ENCODE measurements around the gene MGAT4C. TPM values are rescaled to one million over a fixed set of nuclear protein-coding genes. Genes with fewer than 3 reads are reported as not detected.

Gene MGAT4C
- total and polyA plus RNA-seq, 7 experiments from 2014 or later: not detected

GRCh38 chr12:86172913-86173443, 83.2 kb downstream of the MGAT4C start:
- H3K9me3 ChIP-seq (ENCODE audit: control insufficient read depth in 2 of 3, low read length in 3 of 3): no peaks in the 10 kb centered on the region
- Mint-ChIP-seq H3K4me3 (no peak overlapping the region), H3K27me3 (no peaks in the 10 kb centered on the region), H3K4me1 (no peaks in the 10 kb centered on the region), H3K36me3 (peaks cover 0 to 3% (median 0%) of the 10 kb centered on the region in 5 donors), H3K27ac (no peak overlapping the region), H3K9me3 (peaks cover 0 to 11% (median 0%) of the 10 kb centered on the region in 11 donors)
- no peak overlapping the region for H3K27ac ChIP-seq (ENCODE audit: low read depth, low read length)
- no peaks in the 10 kb centered on the region for H3K4me1 ChIP-seq (ENCODE audit: control insufficient read depth in 2 of 2, insufficient read depth in 2 of 2, low read length in 2 of 2)
- POLR2A ChIA-PET: no interaction called here
- no peaks in the 10 kb centered on the region for H3K36me3 ChIP-seq (ENCODE audit: control insufficient read depth in 2 of 3, insufficient read depth in 3 of 3, low read length in 3 of 3)
- CTCF ChIA-PET: no interaction called here
- no peak overlapping the region for H3K4me3 ChIP-seq (ENCODE audit: low read length)
- ATAC-seq: no peak
- H3K27me3 ChIP-seq (ENCODE audit: control insufficient read depth in 2 of 2, insufficient read depth in 2 of 2, low read length in 2 of 2): no peaks in the 10 kb centered on the region
- DNase-seq: no peak
- intact Hi-C loops (cut with micrococcal nuclease): no loop called here

GRCh38 chr12:86170051-86170450, 86.1 kb downstream of the MGAT4C start:
- Mint-ChIP-seq H3K4me3 (no peak overlapping the region), H3K27ac (no peak overlapping the region), H3K36me3 (no peaks in the 10 kb centered on the region), H3K9me3 (peaks cover 0 to 11% (median 0%) of the 10 kb centered on the region in 11 donors), H3K27me3 (no peaks in the 10 kb centered on the region), H3K4me1 (no peaks in the 10 kb centered on the region)
- ChIA-PET POLR2A (no interaction called here), CTCF (no interaction called here)
- DNase-seq: no peak
- intact Hi-C loops (cut with micrococcal nuclease): no loop called here
- no peak overlapping the region for H3K27ac ChIP-seq (ENCODE audit: low read depth, low read length)
- no peaks in the 10 kb centered on the region for H3K9me3 ChIP-seq (ENCODE audit: control insufficient read depth in 2 of 3, low read length in 3 of 3)
- no peaks in the 10 kb centered on the region for H3K36me3 ChIP-seq (ENCODE audit: control insufficient read depth in 2 of 3, insufficient read depth in 3 of 3, low read length in 3 of 3)
- no peak for ATAC-seq
- no peaks in the 10 kb centered on the region for H3K27me3 ChIP-seq (ENCODE audit: control insufficient read depth in 2 of 2, insufficient read depth in 2 of 2, low read length in 2 of 2)
- H3K4me1 ChIP-seq (ENCODE audit: control insufficient read depth in 2 of 2, insufficient read depth in 2 of 2, low read length in 2 of 2): no peaks in the 10 kb centered on the region
- no peak overlapping the region for H3K4me3 ChIP-seq (ENCODE audit: low read length)

GRCh38 chr12:86158956-86159355, 97.2 kb downstream of the MGAT4C start:
- CTCF ChIA-PET: no interaction called here
- Histone ChIP-seq H3K9me3 (ENCODE audit: control insufficient read depth in 2 of 3, low read length in 3 of 3) (no peaks in the 10 kb centered on the region), H3K4me3 (ENCODE audit: low read length) (no peak overlapping the region), H3K36me3 (ENCODE audit: control insufficient read depth in 2 of 3, insufficient read depth in 3 of 3, low read length in 3 of 3) (no peaks in the 10 kb centered on the region), H3K27ac (ENCODE audit: low read depth, low read length) (no peak overlapping the region), H3K4me1 (ENCODE audit: control insufficient read depth in 2 of 2, insufficient read depth in 2 of 2, low read length in 2 of 2) (no peaks in the 10 kb centered on the region), H3K27me3 (ENCODE audit: control insufficient read depth in 2 of 2, insufficient read depth in 2 of 2, low read length in 2 of 2) (no peaks in the 10 kb centered on the region)
- POLR2A ChIA-PET: no interaction called here
- Mint-ChIP-seq H3K4me1 (no peaks in the 10 kb centered on the region), H3K4me3 (no peak overlapping the region), H3K27ac (no peak overlapping the region), H3K36me3 (no peaks in the 10 kb centered on the region), H3K27me3 (no peaks in the 10 kb centered on the region), H3K9me3 (peaks cover 0 to 11% (median 0%) of the 10 kb centered on the region in 11 donors)
- DNase-seq (no peak), ATAC-seq (no peak)
- intact Hi-C loops (cut with micrococcal nuclease): no loop called here

GRCh38 chr12:86154620-86155019, 101.6 kb downstream of the MGAT4C start:
- H3K36me3 ChIP-seq (ENCODE audit: control insufficient read depth in 2 of 3, insufficient read depth in 3 of 3, low read length in 3 of 3): no peaks in the 10 kb centered on the region
- no peak for ATAC-seq
- no peak overlapping the region for H3K27ac Mint-ChIP-seq
- H3K4me3 ChIP-seq (ENCODE audit: low read length): no peak overlapping the region
- no peaks in the 10 kb centered on the region for H3K4me1 Mint-ChIP-seq
- DNase-seq: no peak
- intact Hi-C loops (cut with micrococcal nuclease): no loop called here
- no peaks in the 10 kb centered on the region for H3K36me3 Mint-ChIP-seq
- H3K27ac ChIP-seq (ENCODE audit: low read depth, low read length): no peak overlapping the region
- H3K4me3 Mint-ChIP-seq: no peak overlapping the region
- H3K4me1 ChIP-seq (ENCODE audit: control insufficient read depth in 2 of 2, insufficient read depth in 2 of 2, low read length in 2 of 2): no peaks in the 10 kb centered on the region
- no peaks in the 10 kb centered on the region for H3K27me3 Mint-ChIP-seq
- H3K9me3 ChIP-seq (ENCODE audit: control insufficient read depth in 2 of 3, low read length in 3 of 3): no peaks in the 10 kb centered on the region
- ChIA-PET CTCF (no interaction called here), POLR2A (no interaction called here)
- no peaks in the 10 kb centered on the region for H3K27me3 ChIP-seq (ENCODE audit: control insufficient read depth in 2 of 2, insufficient read depth in 2 of 2, low read length in 2 of 2)
- peaks cover 0 to 11% (median 3%) of the 10 kb centered on the region in 11 donors for H3K9me3 Mint-ChIP-seq

GRCh38 chr12:86148612-86149011, 107.6 kb downstream of the MGAT4C start:
- intact Hi-C loops (cut with micrococcal nuclease): no loop called here
- Histone ChIP-seq H3K27ac (ENCODE audit: low read depth, low read length) (no peak overlapping the region), H3K4me1 (ENCODE audit: control insufficient read depth in 2 of 2, insufficient read depth in 2 of 2, low read length in 2 of 2) (no peaks in the 10 kb centered on the region), H3K36me3 (ENCODE audit: control insufficient read depth in 2 of 3, insufficient read depth in 3 of 3, low read length in 3 of 3) (no peaks in the 10 kb centered on the region), H3K27me3 (ENCODE audit: control insufficient read depth in 2 of 2, insufficient read depth in 2 of 2, low read length in 2 of 2) (no peaks in the 10 kb centered on the region), H3K4me3 (ENCODE audit: low read length) (no peak overlapping the region), H3K9me3 (ENCODE audit: control insufficient read depth in 2 of 3, low read length in 3 of 3) (no peaks in the 10 kb centered on the region)
- no peaks in the 10 kb centered on the region for H3K27me3 Mint-ChIP-seq
- H3K36me3 Mint-ChIP-seq: no peaks in the 10 kb centered on the region
- H3K9me3 Mint-ChIP-seq: peaks cover 0 to 10% (median 2%) of the 10 kb centered on the region in 11 donors
- no peak for ATAC-seq
- no peak for DNase-seq
- ChIA-PET POLR2A (no interaction called here), CTCF (no interaction called here)
- no peaks in the 10 kb centered on the region for H3K4me1 Mint-ChIP-seq
- H3K4me3 Mint-ChIP-seq: no peak overlapping the region
- H3K27ac Mint-ChIP-seq: no peak overlapping the region

- Mint-ChIP-seq H3K9me3 (peaks cover 0 to 11% (median 2%) of the 10 kb centered on the region in 11 donors), H3K27me3 (no peaks in the 10 kb centered on the region), H3K36me3 (no peaks in the 10 kb centered on the region), H3K27ac (no peak overlapping the region), H3K4me3 (no peak overlapping the region), H3K4me1 (no peaks in the 10 kb centered on the region)
- CTCF ChIA-PET: no interaction called here
- H3K27me3 ChIP-seq (ENCODE audit: control insufficient read depth in 2 of 2, insufficient read depth in 2 of 2, low read length in 2 of 2): no peaks in the 10 kb centered on the region
- H3K9me3 ChIP-seq (ENCODE audit: control insufficient read depth in 2 of 3, low read length in 3 of 3): no peaks in the 10 kb centered on the region
- H3K27ac ChIP-seq (ENCODE audit: low read depth, low read length): no peak overlapping the region
- POLR2A ChIA-PET: no interaction called here
- intact Hi-C loops (cut with micrococcal nuclease): no loop called here
- no peaks in the 10 kb centered on the region for H3K4me1 ChIP-seq (ENCODE audit: control insufficient read depth in 2 of 2, insufficient read depth in 2 of 2, low read length in 2 of 2)
- DNase-seq (no peak), ATAC-seq (no peak)
- H3K36me3 ChIP-seq (ENCODE audit: control insufficient read depth in 2 of 3, insufficient read depth in 3 of 3, low read length in 3 of 3): no peaks in the 10 kb centered on the region
- H3K4me3 ChIP-seq (ENCODE audit: low read length): no peak overlapping the region
Measured at GRCh38 chr12:86148071-86148470, 108.1 kb downstream of the MGAT4C start.

GRCh38 chr12:86145156-86145555, 111.0 kb downstream of the MGAT4C start:
- Mint-ChIP-seq H3K4me1 (no peaks in the 10 kb centered on the region), H3K36me3 (no peaks in the 10 kb centered on the region), H3K4me3 (no peak overlapping the region), H3K27me3 (no peaks in the 10 kb centered on the region), H3K9me3 (peaks cover 0 to 6% (median 0%) of the 10 kb centered on the region in 11 donors), H3K27ac (no peak overlapping the region)
- Histone ChIP-seq H3K27me3 (ENCODE audit: control insufficient read depth in 2 of 2, insufficient read depth in 2 of 2, low read length in 2 of 2) (no peaks in the 10 kb centered on the region), H3K9me3 (ENCODE audit: control insufficient read depth in 2 of 3, low read length in 3 of 3) (no peaks in the 10 kb centered on the region), H3K4me3 (ENCODE audit: low read length) (no peak overlapping the region), H3K36me3 (ENCODE audit: control insufficient read depth in 2 of 3, insufficient read depth in 3 of 3, low read length in 3 of 3) (no peaks in the 10 kb centered on the region), H3K4me1 (ENCODE audit: control insufficient read depth in 2 of 2, insufficient read depth in 2 of 2, low read length in 2 of 2) (no peaks in the 10 kb centered on the region), H3K27ac (ENCODE audit: low read depth, low read length) (no peak overlapping the region)
- POLR2A ChIA-PET: no interaction called here
- CTCF ChIA-PET: no interaction called here
- DNase-seq: no peak
- intact Hi-C loops (cut with micrococcal nuclease): no loop called here
- ATAC-seq: no peak
